ENCODE results near the gene MACF1. TPM values are rescaled to one million over a fixed set of nuclear protein-coding genes. Genes with fewer than 3 reads are reported as not detected.

The MACF1 gene
- total and polyA plus RNA-seq, 2 of the 13 experiments (the other 11 are each of a cell fraction or from before 2014, with no cell fraction given), result 36.7 to 65.4 TPM

- Histone ChIP-seq H3K4me2 (ENCODE audit: low read depth, low read length) (no peak overlapping the region), H3K9me3 (ENCODE audit: low read length) (no peaks in the 10 kb centered on the region), H3K9ac (ENCODE audit: insufficient read depth, low read depth, low read length) (no peak overlapping the region), H3K4me1 (ENCODE audit: insufficient read depth, low read length) (peaks cover 13% of the 10 kb centered on the region), H3K79me2 (ENCODE audit: insufficient read depth, low read length) (no peaks in the 10 kb centered on the region), H3K4me3 (replicated peaks in 1 of 3; ENCODE audit: insufficient read depth in 1 of 3, low read depth in 2 of 3, low read length in 3 of 3) (no peak overlapping the region), H3K27ac (ENCODE audit: extremely low read length, insufficient read depth, low read length) (no peak overlapping the region), H3K36me3 (replicated peaks in 1 of 2; ENCODE audit: control insufficient read depth in 1 of 2, insufficient read depth in 2 of 2, low read length in 2 of 2) (peaks cover 12 to 34% of the 10 kb centered on the region in 2 experiments; a peak in 3 of 5 replicates), H3K27me3 (ENCODE audit: control insufficient read depth in 1 of 2, insufficient read depth in 2 of 2, low read length in 2 of 2) (no peaks in the 10 kb centered on the region), H2AFZ (ENCODE audit: low read length) (no peak overlapping the region), H4K20me1 (ENCODE audit: insufficient read depth, low read length) (no peaks in the 10 kb centered on the region)
- TF ChIP-seq MTA3 (CRISPR knock-in tag; IDR thresholded peaks at IDR 0.05) (no peak), FOSL2 (CRISPR knock-in tag; IDR thresholded peaks at IDR 0.05) (no peak), ZNF746 (CRISPR knock-in tag; IDR thresholded peaks at IDR 0.05) (no peak), NR2F1 (CRISPR knock-in tag; IDR thresholded peaks at IDR 0.05) (no peak), GATAD1 (CRISPR knock-in tag; IDR thresholded peaks at IDR 0.05) (no peak), LBX2 (CRISPR knock-in tag; IDR thresholded peaks at IDR 0.05; ENCODE audit: borderline replicate concordance) (no peak), ZNF296 (CRISPR knock-in tag; conservative IDR thresholded peaks at IDR 0.05) (no peak), ZNF441 (CRISPR knock-in tag; IDR thresholded peaks at IDR 0.05; ENCODE audit: borderline replicate concordance) (no peak), RBM39 (IDR thresholded peaks at IDR 0.05; ENCODE audit: low read depth, low read length, poor library complexity, severe bottlenecking) (no peak), ZNF83 (CRISPR knock-in tag; IDR thresholded peaks at IDR 0.05; ENCODE audit: borderline replicate concordance) (no peak)
- ATAC-seq (no peak), FAIRE-seq (no peak), DNase-seq (ENCODE audit: low spot score) (no peak)
- in situ Hi-C loops (cut with HindIII; ENCODE audit: extremely low pct_ligation_motif_present, low pct_unique_long_range_greater_than_20kb), result no loop called here
- intact Hi-C loops (cut with micrococcal nuclease; ENCODE audit: unreplicated experiment), result no loop called here
- ChIA-PET POLR2A (no interaction called here), CTCF (ENCODE audit: low intra/inter-chr PET ratio, low total read pairs) (no interaction called here)
- no TSS peak for BruUV-seq (replicated peaks)
Measured at GRCh38 chr1:39372105-39372504, 167.6 kb downstream of the MACF1 start.

GRCh38 chr1:39376656-39377055 lies 172.2 kb downstream of the MACF1 start:
- no peak overlapping the region for H3K4me3 ChIP-seq (replicated peaks in 1 of 3; ENCODE audit: insufficient read depth in 1 of 3, low read depth in 2 of 3, low read length in 3 of 3)
- ATAC-seq (no peak), FAIRE-seq (no peak), DNase-seq (ENCODE audit: low spot score) (no peak)
- in situ Hi-C loops (cut with HindIII; ENCODE audit: extremely low pct_ligation_motif_present, low pct_unique_long_range_greater_than_20kb) (no loop called here), intact Hi-C loops (cut with micrococcal nuclease; ENCODE audit: unreplicated experiment) (no loop called here)
- H2AFZ ChIP-seq (ENCODE audit: low read length), result no peak overlapping the region
- peaks cover 11% of the 10 kb centered on the region for H3K4me1 ChIP-seq (ENCODE audit: insufficient read depth, low read length)
- peaks cover 16 to 31% of the 10 kb centered on the region in 2 experiments for H3K36me3 ChIP-seq (replicated peaks in 1 of 2; ENCODE audit: control insufficient read depth in 1 of 2, insufficient read depth in 2 of 2, low read length in 2 of 2)
- H3K9ac ChIP-seq (ENCODE audit: insufficient read depth, low read depth, low read length), result no peak overlapping the region
- H3K79me2 ChIP-seq (ENCODE audit: insufficient read depth, low read length), result no peaks in the 10 kb centered on the region
- no peaks in the 10 kb centered on the region for H3K27me3 ChIP-seq (ENCODE audit: control insufficient read depth in 1 of 2, insufficient read depth in 2 of 2, low read length in 2 of 2)
- no TSS peak for BruUV-seq (replicated peaks)
- no peak overlapping the region for H3K27ac ChIP-seq (ENCODE audit: extremely low read length, insufficient read depth, low read length)
- H4K20me1 ChIP-seq (ENCODE audit: insufficient read depth, low read length), result no peaks in the 10 kb centered on the region
- CTCF ChIA-PET (ENCODE audit: low intra/inter-chr PET ratio, low total read pairs), result no interaction called here
- POLR2A ChIA-PET, result no interaction called here
- 93% methylated on average over 7 of the region's 7 CpGs for WGBS (ENCODE audit: low lambda C conversion rate)
- no peak overlapping the region for H3K4me2 ChIP-seq (ENCODE audit: low read depth, low read length)
- H3K9me3 ChIP-seq (ENCODE audit: low read length), result no peaks in the 10 kb centered on the region
- TF ChIP-seq CREB1 (IDR thresholded peaks at IDR 0.05) (no peak), CREB1 (CRISPR knock-in tag; IDR thresholded peaks at IDR 0.05) (no peak), MLX (CRISPR knock-in tag; IDR thresholded peaks at IDR 0.05) (no peak), ZNF740 (CRISPR knock-in tag; IDR thresholded peaks at IDR 0.05) (no peak), ZFP41 (CRISPR knock-in tag; IDR thresholded peaks at IDR 0.05; ENCODE audit: borderline replicate concordance) (no peak), CEBPB (IDR thresholded peaks at IDR 0.05; ENCODE audit: borderline replicate concordance, low read depth, low read length) (no peak), BRF2 (CRISPR knock-in tag; IDR thresholded peaks at IDR 0.05) (no peak), SAFB2 (CRISPR knock-in tag; IDR thresholded peaks at IDR 0.05; ENCODE audit: borderline replicate concordance, low read depth) (no peak), PRPF4 (IDR thresholded peaks at IDR 0.05; ENCODE audit: low read depth, low read length, poor library complexity, severe bottlenecking) (no peak)

Measured in HepG2 (cell line).